SK-MEL-5 (cell line): Measurements from ENCODE around the gene PCSK9. TPM values are rescaled to one million over a fixed set of nuclear protein-coding genes. Genes with fewer than 3 reads are reported as not detected.

Experiments used
- DNase-seq: peaks from one replicate; pipeline ENCODE4 v3.0.0-alpha.2; 2016; ENCODE audit warnings: low read depth, low spot score
- in situ Hi-C: cut with HindIII; loops from 2 replicates; pipeline ENCODE4 v1.10.0; 2016; ENCODE audit warnings: low sequenced_read_pairs, high pct_unique_total_duplicates, low pct_unique_long_range_greater_than_20kb
- total RNA-seq: library from RNA; depleted of rRNA; stranded (reverse); fragments of >200 nt; shearing (Covaris generic); gene quantifications from 2 replicates; pipeline ENCODE4 v1.2.3, GENCODE V29; 2014

PCSK9 gene
- total RNA-seq, 1 experiment from 2014 or later, result 0.26 TPM

DNA sequence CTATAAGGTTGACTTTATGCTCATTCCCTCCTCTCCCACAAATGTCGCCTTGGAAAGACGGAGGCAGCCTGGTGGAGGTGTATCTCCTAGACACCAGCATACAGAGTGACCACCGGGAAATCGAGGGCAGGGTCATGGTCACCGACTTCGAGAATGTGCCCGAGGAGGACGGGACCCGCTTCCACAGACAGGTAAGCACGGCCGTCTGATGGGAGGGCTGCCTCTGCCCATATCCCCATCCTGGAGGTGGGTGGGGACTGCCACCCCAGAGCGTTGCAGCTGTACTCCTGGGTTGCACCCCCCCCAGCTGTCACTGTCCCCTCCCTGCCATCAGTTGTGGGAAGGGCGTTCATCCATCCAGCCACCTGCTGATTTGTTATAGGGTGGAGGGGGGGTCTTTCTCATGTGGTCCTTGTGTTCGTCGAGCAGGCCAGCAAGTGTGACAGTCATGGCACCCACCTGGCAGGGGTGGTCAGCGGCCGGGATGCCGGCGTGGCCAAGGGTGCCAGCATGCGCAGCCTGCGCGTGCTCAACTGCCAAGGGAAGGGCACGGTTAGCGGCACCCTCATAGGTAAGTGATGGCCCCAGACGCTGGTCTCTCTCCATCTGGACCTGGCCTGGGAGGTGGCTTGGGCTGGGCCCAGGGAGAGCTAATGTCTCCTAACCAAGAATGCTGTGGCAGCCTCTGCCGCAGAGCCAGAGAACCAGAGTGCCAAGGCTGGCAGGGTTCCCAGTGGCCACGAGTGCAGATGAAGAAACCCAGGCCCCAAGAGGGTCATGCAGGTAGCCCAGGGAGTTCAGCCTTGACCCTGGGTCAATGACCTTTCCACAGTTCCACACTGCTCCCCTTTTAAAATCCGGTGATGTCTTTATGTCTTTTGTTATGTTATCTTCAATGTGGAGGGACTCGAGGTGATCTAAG, 13.1 kb downstream of the PCSK9 start:
- no peak for DNase-seq
- in situ Hi-C loops, result no loop called here

DNA sequence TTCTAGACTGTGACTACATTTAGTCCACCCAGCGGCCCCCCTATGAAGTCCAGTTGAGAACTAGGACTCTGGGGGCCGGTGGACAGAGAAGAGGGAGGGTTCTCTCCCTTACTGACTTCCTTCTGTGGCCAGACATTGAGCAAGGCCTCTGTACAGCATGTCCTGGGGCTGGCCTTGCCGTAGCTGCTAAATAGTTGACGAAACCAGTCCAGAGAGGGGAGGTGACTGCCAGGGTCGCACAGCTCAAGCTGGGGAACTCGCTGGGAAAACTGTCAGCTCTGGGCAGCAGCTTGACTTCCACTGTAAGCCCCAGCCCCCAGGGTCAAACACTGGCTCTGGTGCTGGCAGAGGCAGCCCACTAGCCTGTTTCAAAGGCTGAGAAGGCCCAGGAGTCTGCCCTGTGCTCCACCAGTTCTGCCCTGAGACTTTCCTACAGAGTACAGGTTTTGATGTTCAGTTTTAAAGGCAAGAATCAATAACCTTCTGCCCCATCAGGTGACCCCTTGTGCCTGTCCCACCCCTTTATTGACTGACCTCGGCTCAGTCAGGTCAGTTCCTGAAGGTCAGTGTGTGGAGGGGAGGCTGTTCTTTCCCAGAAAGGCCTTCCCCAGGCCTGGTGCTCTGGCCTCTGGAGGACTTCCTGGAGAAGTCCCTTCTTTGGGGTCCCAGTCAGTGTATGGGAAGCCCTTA, 14.1 kb downstream of the PCSK9 start:
- no peak for DNase-seq
- in situ Hi-C loops, result no loop called here

DNA sequence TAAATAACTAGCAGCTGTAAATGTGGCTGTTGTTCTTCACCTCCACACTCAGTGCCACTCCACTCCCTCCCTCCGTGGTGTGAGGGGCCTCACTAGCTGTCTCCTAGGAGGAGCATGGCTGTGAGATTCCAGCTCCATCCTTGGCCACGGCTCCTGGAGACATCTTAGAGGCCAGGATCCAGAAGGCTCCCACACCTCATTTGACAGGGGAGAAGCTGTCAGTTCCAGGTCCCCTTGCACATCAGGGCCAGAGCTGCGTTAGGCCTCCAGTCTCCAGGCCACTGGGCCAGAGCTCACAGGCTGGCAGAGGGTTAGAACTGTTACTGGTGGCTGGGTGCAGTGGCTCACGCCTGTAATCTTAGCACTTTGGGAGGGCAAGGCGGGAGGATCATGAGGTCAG, 15.0 kb downstream of the PCSK9 start:
- no peak for DNase-seq
- in situ Hi-C loops, result no loop called here

DNA sequence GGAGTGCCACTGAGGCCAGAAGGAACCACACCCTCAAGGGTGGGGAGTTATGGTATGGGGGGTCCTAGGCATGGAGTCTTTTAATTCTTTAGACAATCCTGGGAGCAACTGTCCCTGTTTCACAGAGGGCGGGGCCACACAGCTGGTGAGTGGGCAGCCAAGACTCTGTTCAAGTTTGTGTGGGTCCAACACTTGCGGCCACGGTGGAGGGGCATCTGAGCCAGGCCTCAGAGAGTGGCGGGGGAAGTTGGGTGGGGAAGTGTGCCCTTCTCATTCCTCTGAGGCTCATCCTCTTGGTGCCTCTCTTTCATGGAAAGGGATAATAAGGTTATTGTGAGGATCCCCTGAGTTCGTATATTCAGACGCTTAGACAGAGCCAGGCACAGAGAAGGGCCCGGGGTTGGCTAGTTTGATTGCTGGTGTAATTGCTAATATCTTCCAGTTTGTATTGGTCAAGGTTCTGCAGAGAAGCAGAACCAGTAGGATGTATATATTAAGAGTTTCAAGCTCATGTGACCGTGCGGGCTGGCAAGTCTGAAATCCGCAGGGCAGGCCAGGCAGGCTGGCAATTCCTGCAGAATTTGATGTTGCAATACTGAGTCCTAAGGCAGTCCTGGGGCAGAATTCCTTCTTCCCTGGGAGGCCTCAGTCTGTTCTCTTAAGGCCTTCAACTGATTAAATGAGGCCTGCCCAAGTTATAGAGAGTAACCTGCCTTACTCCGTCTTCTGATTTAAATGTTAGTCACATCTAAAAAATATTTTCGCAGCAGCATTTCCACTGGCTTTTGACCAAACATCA, 15.9 kb downstream of the PCSK9 start:
- in situ Hi-C loops, result no loop called here
- peak; percentile 52 for DNase-seq

DNA sequence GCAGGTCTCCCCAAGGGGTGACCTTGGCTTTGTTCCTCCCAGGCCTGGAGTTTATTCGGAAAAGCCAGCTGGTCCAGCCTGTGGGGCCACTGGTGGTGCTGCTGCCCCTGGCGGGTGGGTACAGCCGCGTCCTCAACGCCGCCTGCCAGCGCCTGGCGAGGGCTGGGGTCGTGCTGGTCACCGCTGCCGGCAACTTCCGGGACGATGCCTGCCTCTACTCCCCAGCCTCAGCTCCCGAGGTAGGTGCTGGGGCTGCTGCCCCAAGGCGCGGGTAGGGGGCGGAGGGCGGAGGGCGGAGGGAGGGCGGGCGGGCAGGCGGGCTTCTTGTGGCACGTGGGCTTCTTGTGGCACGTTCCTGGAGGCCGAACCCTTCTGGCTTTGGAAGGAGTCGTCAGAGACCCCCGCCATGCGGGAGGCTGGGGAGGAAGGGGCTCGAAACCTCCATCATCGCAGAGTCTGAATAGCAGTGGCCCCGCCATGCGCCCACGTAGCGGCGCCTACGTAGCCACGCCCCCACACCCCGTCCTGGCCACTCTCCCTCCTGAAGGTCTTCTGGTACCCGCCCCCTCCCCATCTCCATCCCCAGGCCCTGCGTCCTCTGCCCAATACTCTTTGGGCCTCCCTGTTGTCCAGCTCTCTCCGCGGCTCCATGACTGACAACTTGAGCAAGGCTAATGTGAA, 16.7 kb downstream of the PCSK9 start:
- in situ Hi-C loops, result no loop called here
- DNase-seq, result no peak

DNA sequence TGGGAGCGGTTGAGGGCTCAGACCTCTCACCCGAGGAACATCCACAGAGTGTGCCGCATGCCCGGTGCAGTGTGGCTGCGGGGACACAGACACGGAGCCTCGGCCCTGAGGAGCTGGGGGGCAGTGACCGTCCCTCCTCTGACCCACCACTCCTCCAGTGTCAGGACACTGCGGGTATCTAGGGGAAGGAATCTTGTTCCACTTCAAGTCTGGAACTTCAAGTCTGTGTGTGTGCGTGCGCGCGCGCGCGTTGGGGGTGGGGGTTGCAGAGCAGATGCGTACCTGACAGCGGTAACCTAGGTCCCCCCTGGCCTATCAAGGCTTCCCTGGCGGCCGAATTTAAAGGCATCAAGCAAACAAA, 17.3 kb downstream of the PCSK9 start:
- DNase-seq, result no peak
- in situ Hi-C loops, result no loop called here

DNA sequence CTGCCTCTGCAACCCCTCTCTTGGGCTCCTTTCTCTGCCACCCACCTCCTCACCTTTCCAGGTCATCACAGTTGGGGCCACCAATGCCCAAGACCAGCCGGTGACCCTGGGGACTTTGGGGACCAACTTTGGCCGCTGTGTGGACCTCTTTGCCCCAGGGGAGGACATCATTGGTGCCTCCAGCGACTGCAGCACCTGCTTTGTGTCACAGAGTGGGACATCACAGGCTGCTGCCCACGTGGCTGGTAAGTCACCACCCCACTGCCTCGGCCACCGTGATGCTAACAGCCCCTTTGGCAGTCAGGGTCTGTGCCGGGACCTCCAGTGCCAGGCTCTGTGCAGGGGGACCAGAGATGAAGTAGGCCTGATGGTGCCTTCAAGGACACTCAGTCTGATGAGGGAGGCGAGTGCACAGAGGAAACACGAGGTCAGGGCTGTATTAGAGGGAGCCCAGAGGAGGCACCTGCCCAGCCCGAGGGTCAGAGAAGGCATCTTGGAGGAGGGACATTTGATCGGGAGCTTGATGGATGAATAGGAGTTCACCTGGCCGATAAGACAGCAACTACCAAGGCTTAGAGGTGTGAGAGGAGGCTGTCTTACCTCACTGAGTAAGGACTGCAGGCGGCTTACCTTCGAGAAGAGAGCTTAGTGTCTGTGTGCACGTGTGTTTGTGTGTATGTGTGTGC, 18.1 kb downstream of the PCSK9 start:
- in situ Hi-C loops, result no loop called here

DNA sequence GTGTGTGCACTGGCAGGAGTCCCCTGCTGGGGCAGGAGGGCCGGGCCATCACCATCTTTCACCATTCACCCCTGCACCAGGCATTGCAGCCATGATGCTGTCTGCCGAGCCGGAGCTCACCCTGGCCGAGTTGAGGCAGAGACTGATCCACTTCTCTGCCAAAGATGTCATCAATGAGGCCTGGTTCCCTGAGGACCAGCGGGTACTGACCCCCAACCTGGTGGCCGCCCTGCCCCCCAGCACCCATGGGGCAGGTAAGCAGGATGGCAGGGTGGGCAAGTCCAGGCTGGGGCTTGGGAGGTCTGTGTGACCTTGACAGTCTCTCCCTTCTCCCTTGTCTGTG, 18.6 kb downstream of the PCSK9 start:
- no peak for DNase-seq
- in situ Hi-C loops, result no loop called here

More for the DNA sequence above, 18.1 kb downstream of the PCSK9 start:
- no peak for DNase-seq

DNA sequence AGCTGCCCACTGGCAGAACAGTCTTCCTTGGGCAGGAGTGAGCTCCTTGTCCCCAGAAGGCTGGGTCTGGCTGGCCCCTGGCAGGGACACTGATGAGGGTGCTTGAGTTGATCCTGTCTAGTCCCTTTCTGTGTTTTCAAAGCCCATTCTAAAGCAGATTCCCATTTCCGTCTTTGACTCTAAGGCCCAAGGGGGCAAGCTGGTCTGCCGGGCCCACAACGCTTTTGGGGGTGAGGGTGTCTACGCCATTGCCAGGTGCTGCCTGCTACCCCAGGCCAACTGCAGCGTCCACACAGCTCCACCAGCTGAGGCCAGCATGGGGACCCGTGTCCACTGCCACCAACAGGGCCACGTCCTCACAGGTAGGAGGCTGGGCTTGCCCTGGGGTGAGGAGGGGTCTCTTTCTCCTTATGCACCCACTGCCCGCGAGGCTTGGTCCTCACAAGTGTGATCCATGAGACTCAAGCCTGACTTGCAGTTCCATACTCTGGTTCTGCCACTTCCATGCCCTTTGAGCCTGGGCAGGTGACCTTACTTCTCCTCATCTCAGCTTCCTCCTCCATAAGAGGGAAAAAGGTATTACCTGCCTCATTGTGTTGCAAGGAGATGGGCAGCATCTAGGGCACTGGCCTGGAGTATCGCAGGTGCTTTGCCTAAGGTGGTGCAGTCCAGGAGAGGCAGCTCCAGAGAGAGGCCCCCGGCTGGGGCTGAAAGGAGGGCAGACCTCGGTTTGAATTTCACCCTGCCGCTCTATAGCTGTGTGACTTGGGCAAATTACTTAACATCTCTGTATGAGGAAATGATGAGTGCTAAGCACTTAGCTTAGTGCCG, 20.2 kb downstream of the PCSK9 start:
- in situ Hi-C loops, result no loop called here
- DNase-seq, result no peak

DNA sequence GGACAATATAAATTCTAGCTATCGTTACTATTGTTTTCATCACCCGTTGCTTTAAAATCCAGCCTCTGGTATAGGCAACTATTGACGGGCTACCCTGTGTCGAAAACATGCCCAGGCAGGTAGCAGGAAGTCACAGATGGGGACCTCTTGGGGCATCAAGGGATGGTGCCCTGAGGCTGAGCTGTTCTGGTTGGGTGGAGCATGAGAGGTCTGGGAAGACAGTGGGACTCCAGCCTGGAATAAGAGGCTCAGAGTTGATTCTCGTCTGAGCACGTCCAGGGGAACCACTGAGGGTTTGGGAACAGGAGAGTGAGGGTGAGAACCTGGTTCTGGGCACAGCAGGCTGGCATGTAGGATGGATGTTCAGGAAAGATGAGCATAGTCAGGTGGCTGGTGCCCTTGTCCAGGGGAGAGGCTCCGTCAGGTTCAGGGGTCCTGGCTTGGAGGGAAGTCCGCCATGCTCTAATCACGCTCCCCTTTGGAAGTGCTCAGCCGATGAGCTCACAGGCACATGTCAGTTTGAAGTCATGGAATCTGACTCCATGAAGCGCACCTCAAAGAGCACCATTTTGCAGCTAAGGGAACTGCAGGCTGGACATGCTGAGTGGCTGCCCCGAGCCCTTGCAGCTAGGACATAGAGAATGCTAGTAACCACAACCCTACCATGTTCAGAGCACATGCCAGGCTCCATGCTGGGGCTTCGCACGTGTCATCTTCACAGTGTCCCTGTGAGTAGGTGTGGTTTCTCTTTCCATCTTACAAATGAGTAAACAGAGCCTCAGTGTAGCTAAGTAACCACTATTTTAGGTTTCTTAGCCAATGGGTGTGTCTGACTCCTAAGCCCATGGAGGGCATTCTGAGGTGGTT, 21.0 kb downstream of the PCSK9 start:
- in situ Hi-C loops, result no loop called here
- DNase-seq, result no peak

DNA sequence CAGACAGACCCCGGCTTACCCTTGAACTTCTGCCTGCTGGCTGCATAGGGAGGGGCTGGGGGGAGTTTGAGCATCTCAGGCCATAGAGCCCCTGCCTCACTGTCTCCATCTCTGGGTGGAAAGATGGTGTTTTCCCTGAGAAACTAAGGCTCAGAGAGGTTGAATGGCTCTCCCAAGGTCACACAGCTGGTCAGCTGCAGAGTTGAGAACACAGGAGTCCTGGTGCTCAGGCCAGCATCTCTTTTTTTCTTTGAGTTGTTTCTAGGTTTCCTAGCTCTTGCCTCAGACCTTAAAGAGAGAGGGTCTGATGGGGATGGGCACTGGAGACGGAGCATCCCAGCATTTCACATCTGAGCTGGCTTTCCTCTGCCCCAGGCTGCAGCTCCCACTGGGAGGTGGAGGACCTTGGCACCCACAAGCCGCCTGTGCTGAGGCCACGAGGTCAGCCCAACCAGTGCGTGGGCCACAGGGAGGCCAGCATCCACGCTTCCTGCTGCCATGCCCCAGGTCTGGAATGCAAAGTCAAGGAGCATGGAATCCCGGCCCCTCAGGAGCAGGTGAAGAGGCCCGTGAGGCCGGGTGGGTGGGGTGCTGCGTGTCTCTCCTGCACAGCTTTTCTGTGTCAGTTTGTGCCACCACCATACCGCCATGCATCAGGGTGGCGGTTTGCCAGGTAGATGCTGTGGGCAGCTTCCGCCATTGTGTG, 21.8 kb downstream of the PCSK9 start:
- DNase-seq, result no peak
- in situ Hi-C loops, result no loop called here

DNA sequence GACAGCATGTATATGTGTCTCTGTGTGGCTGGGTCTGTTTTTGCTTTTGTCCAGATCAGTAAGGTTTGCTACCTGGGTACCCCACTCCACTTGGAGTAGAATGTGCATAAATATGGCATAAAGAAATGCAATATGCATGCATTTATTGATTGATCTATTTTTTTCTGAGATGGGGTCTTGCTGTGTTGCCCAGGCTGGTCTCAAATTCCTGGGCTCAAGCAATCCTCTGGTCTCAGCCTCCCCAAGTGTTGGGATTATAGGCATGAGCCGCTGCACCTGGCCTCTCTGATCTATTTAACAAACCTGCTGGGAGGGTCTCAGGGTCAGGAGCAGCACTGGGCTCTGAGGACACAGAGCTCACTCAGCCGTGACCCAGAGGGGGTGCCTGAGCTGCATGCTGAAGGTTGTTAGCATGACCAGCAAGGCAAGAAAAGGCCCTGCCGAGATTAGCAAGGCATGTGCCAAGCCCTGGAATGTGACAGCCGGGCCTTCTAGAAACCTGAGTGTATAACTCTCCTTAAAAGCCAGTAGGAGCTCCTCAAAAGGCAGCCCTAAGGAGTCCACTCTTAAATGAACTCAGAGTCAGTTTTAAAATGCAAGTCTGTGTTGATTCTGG, 22.5 kb downstream of the PCSK9 start:
- no peak for DNase-seq
- in situ Hi-C loops, result no loop called here

DNA sequence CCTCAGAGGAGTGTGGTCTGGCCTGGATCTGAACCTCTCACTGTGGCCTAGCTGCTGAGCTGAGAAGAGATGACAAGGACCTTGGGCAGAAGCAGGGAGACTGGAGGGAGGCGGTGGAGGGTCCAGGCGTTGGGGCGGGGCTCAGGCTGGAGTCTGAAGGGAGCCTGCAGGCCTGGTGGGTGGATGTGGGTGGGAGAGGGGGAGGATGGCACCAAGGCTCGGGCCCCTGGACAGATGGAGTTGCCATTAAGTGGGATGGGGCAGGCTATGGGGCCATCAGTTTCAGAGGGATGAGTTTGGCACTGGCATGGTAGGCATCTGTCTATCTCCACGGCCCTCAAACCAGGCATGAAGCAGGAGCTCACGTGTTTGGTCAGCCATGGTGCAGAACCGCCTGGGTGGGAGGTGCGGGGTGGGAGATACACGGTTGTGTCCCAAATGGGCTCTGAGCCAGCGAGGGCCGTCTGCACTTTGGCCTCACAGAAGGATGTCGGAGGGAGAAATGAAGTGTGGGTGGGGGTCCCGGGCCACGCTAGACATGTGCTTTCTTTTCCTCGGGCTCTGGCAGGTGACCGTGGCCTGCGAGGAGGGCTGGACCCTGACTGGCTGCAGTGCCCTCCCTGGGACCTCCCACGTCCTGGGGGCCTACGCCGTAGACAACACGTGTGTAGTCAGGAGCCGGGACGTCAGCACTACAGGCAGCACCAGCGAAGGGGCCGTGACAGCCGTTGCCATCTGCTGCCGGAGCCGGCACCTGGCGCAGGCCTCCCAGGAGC, 23.6 kb downstream of the PCSK9 start:
- in situ Hi-C loops, result no loop called here
- DNase-seq, result no peak

DNA sequence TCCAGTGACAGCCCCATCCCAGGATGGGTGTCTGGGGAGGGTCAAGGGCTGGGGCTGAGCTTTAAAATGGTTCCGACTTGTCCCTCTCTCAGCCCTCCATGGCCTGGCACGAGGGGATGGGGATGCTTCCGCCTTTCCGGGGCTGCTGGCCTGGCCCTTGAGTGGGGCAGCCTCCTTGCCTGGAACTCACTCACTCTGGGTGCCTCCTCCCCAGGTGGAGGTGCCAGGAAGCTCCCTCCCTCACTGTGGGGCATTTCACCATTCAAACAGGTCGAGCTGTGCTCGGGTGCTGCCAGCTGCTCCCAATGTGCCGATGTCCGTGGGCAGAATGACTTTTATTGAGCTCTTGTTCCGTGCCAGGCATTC, 24.2 kb downstream of the PCSK9 start:
- in situ Hi-C loops, result no loop called here
- no peak for DNase-seq
